ENCODE measurements around the gene SHOC2. TPM values are rescaled to one million over a fixed set of nuclear protein-coding genes. Genes with fewer than 3 reads are reported as not detected.

The SHOC2 gene
- total and polyA plus RNA-seq, 2 of the 13 experiments (the other 11 are each of a cell fraction or from before 2014, with no cell fraction given) = 8.6 to 25.5 TPM

DNA sequence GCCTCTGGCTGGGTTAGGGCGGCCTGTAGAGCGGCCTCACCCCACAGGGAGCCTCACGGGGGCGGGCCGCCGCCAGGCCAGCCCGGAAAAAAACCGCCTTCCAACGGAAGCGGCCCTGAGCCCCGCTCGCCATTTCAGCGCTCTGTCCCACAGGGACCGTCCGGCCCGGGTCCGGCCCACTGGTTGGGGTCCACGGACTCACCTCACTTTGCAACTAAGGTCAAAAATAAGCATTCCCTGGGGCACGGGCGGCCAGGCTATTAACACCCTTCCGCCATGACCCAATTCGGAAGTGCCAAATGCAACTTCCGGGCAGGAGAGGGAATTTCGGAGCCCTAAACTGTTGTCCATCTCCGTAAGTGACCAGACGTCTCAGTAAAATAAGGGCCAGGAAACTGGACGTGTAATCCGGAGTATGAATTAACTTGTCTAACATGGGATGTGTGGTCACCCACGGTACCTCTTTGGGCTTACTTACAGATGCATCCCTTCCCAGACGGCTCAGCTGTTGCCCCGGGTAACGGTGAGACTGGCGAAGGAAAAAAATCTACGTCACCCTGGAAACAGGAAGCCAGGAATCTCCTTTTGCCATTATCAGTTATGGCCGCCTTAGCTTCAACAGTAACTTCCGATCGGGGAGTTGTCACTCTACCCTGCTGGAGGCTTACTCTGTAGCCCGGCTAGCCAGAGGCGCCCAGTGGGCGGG lies 608 bp upstream of the SHOC2 start, which contains the start of gene BBIP1 (continued):
- TF ChIP-seq TCF12 (IDR thresholded peaks at IDR 0.05) (no peak), TCF12 (CRISPR knock-in tag; IDR thresholded peaks at IDR 0.05) (no peak), ZFP37 (CRISPR knock-in tag; IDR thresholded peaks at IDR 0.05; ENCODE audit: borderline replicate concordance) (no peak; the same call in 1 of the 2 replicates), ARNTL (CRISPR knock-in tag; IDR thresholded peaks at IDR 0.05) (no peak), MATR3 (CRISPR knock-in tag; IDR thresholded peaks at IDR 0.05) (no peak), ZNF275 (CRISPR knock-in tag; IDR thresholded peaks at IDR 0.05; ENCODE audit: borderline replicate concordance) (no peak), HES4 (CRISPR knock-in tag; IDR thresholded peaks at IDR 0.05; ENCODE audit: borderline replicate concordance) (no peak), ZBTB7B (CRISPR knock-in tag; IDR thresholded peaks at IDR 0.05) (no peak; the same call in 1 of the 2 replicates), RAD21 (CRISPR knock-in tag; IDR thresholded peaks at IDR 0.05) (peak; percentile 59), PLRG1 (conservative IDR thresholded peaks at IDR 0.05) (no peak), KDM1A (CRISPR knock-in tag; IDR thresholded peaks at IDR 0.05) (no peak), ZNF678 (CRISPR knock-in tag; IDR thresholded peaks at IDR 0.05) (no peak), ZNF543 (CRISPR knock-in tag; IDR thresholded peaks at IDR 0.05) (no peak), ZNF609 (CRISPR knock-in tag; IDR thresholded peaks at IDR 0.05; ENCODE audit: borderline replicate concordance) (no peak), NAIF1 (CRISPR knock-in tag; IDR thresholded peaks at IDR 0.05; ENCODE audit: borderline replicate concordance) (peak; percentile 57; the same call in 1 of the 2 replicates), FLYWCH1 (CRISPR knock-in tag; IDR thresholded peaks at IDR 0.05) (no peak), GABPA (IDR thresholded peaks at IDR 0.05; ENCODE audit: low read depth, low read length) (peak; percentile 77), GABPA (CRISPR knock-in tag; IDR thresholded peaks at IDR 0.05; ENCODE audit: low read depth) (peak; percentile 94), ARNT (IDR thresholded peaks at IDR 0.05) (no peak), SOX5 (CRISPR knock-in tag; IDR thresholded peaks at IDR 0.05; ENCODE audit: borderline replicate concordance) (no peak), SMAD3 (CRISPR knock-in tag; IDR thresholded peaks at IDR 0.05) (no peak), PHF20 (CRISPR knock-in tag; IDR thresholded peaks at IDR 0.05) (peak; percentile 83)
- TF ChIP-seq, protein P1, sequence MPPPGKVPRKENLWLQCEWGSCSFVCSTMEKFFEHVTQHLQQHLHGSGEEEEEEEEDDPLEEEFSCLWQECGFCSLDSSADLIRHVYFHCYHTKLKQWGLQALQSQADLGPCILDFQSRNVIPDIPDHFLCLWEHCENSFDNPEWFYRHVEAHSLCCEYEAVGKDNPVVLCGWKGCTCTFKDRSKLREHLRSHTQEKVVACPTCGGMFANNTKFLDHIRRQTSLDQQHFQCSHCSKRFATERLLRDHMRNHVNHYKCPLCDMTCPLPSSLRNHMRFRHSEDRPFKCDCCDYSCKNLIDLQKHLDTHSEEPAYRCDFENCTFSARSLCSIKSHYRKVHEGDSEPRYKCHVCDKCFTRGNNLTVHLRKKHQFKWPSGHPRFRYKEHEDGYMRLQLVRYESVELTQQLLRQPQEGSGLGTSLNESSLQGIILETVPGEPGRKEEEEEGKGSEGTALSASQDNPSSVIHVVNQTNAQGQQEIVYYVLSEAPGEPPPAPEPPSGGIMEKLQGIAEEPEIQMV (CRISPR knock-in tag; IDR thresholded peaks at IDR 0.05; ENCODE audit: low read depth) = no peak
- TF ChIP-seq, protein P2, sequence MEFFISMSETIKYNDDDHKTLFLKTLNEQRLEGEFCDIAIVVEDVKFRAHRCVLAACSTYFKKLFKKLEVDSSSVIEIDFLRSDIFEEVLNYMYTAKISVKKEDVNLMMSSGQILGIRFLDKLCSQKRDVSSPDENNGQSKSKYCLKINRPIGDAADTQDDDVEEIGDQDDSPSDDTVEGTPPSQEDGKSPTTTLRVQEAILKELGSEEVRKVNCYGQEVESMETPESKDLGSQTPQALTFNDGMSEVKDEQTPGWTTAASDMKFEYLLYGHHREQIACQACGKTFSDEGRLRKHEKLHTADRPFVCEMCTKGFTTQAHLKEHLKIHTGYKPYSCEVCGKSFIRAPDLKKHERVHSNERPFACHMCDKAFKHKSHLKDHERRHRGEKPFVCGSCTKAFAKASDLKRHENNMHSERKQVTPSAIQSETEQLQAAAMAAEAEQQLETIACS (CRISPR knock-in tag; IDR thresholded peaks at IDR 0.05) = peak; percentile 42; the same call in 1 of the 2 replicates
